Prostate gland (tissue), 2 donors: ENCODE data around the gene NGDN. TPM values are rescaled to one million over a fixed set of nuclear protein-coding genes. Genes with fewer than 3 reads are reported as not detected.

ENCODE experiments used
- DNase-seq: peaks from one replicate; pipeline ENCODE4 v3.0.0-alpha.2; 2019; ENCODE audit warnings: low spot score
- H3K27ac ChIP-seq, 2 donors: fragments of 200-600 bp; sonication (generic); 2 replicates each; pipeline ENCODE4 v1.5.1; 2017 to 2019
- H3K27me3 ChIP-seq: fragments of 200-600 bp; sonication (generic); replicated peaks from 2 replicates; pipeline ENCODE4 v1.5.1; 2019; ENCODE audit not compliant: insufficient read depth
- H3K36me3 ChIP-seq, 2 donors: fragments of 200-600 bp; sonication (generic); 1 replicate in 1 of 2; 2 replicates in 1 of 2; pipeline versions ENCODE4 v1.5.1 to v1.8.1; 2017 to 2019
- H3K4me1 ChIP-seq: fragments of 200-600 bp; sonication (generic); replicated peaks from 2 replicates; pipeline ENCODE4 v1.5.1; 2019
- H3K4me3 ChIP-seq, 2 donors: fragments of 200-600 bp; sonication (generic); 2 replicates each; pipeline ENCODE4 v1.5.1; 2017 to 2019
- H3K9me3 ChIP-seq: fragments of 200-600 bp; sonication (generic); 2 replicates; pipeline ENCODE4 v1.5.1; 2017
- CTCF ChIP-seq, 4 experiments: fragments of 200-600 bp in 2 of 4; fragments of 450-650 bp in 2 of 4; sonication (generic) in 2 of 4; IDR thresholded peaks; 1 replicate in 3 of 4; 2 replicates in 1 of 4; pipeline ENCODE4 v1.5.1; 2016 to 2019; ENCODE audit warnings: antibody characterized with exemption in 4 of 4, mild to moderate bottlenecking in 2 of 4, moderate library complexity in 2 of 4
- POLR2A ChIP-seq: fragments of 450-650 bp; IDR thresholded peaks from one replicate; pipeline ENCODE4 v1.6.1; 2016; ENCODE audit warnings: antibody characterized with exemption, mild to moderate bottlenecking
- POLR2AphosphoS5 ChIP-seq: sonication (generic); formaldehyde crosslinking; IDR thresholded peaks from one replicate; pipeline ENCODE4 v1.6.1; 2017; ENCODE audit warnings: antibody characterized with exemption
- WGBS: methylation state at CpG from one replicate; pipeline ENCODE4 v1.1.5; 2018; 5-methylcytosine and 5-hydroxymethylcytosine counted together
- intact Hi-C: fragments of 100-400 bp; cut with DNase I; formaldehyde crosslinking; loops from one replicate; pipeline ENCODE4 v1.14.2; 2022
- total RNA-seq, 2 donors: library from RNA; depleted of rRNA; stranded (reverse); fragments of >200 nt; gene quantifications; one replicate each; pipeline ENCODE4 v1.1.0, GENCODE V29; 2016

The NGDN gene
- total RNA-seq, 2 donors from 2014 or later = 33.7 to 37.0 TPM

- intact Hi-C loops = no loop called here
- no peaks in the 10 kb centered on the region for H3K27me3 ChIP-seq
- no peak overlapping the region for H3K4me3 ChIP-seq
- no peak overlapping the region for H3K27ac ChIP-seq
- no peaks in the 10 kb centered on the region for H3K36me3 ChIP-seq
- H3K4me1 ChIP-seq = no peaks in the 10 kb centered on the region
- no peaks in the 10 kb centered on the region for H3K9me3 ChIP-seq
- TF ChIP-seq POLR2AphosphoS5 = no peak
- no peak for TF ChIP-seq CTCF (IDR thresholded peaks at IDR 0.05)
- no peak for TF ChIP-seq POLR2A
- 46% methylated on average over 9 of the region's 9 CpGs for WGBS
- DNase-seq = no peak
Measured at GRCh38 chr14:23483236-23483854, 13.8 kb downstream of the NGDN start.

- Histone ChIP-seq H3K36me3 (no peaks in the 10 kb centered on the region), H3K4me3 (no peak overlapping the region), H3K9me3 (no peaks in the 10 kb centered on the region), H3K4me1 (no peaks in the 10 kb centered on the region), H3K27ac (no peak overlapping the region), H3K27me3 (no peaks in the 10 kb centered on the region)
- DNase-seq = no peak
- no peak for TF ChIP-seq POLR2AphosphoS5
- TF ChIP-seq CTCF (IDR thresholded peaks at IDR 0.05) = no peak
- TF ChIP-seq POLR2A = no peak
- WGBS = 91% methylated on average over 4 of the region's 4 CpGs
- intact Hi-C loops = no loop called here
Measured at GRCh38 chr14:23485326-23485725, 15.8 kb downstream of the NGDN start.

- Histone ChIP-seq H3K9me3 (no peaks in the 10 kb centered on the region), H3K27me3 (no peaks in the 10 kb centered on the region), H3K27ac (no peak overlapping the region), H3K4me3 (no peak overlapping the region), H3K4me1 (no peaks in the 10 kb centered on the region), H3K36me3 (no peaks in the 10 kb centered on the region)
- TF ChIP-seq CTCF (IDR thresholded peaks at IDR 0.05) (no peak), POLR2AphosphoS5 (no peak), POLR2A (no peak)
- intact Hi-C loops = no loop called here
- no peak for DNase-seq
- 84% methylated on average over 2 of the region's 2 CpGs for WGBS
Measured at GRCh38 chr14:23486036-23486435, 16.5 kb downstream of the NGDN start.

GRCh38 chr14:23487216-23487615, 17.7 kb downstream of the NGDN start:
- no peaks in the 10 kb centered on the region for H3K9me3 ChIP-seq
- 88% methylated on average over 7 of the region's 7 CpGs for WGBS
- TF ChIP-seq POLR2AphosphoS5 (no peak), POLR2A (no peak), CTCF (IDR thresholded peaks at IDR 0.05) (no peak)
- H3K36me3 ChIP-seq = no peaks in the 10 kb centered on the region
- no peak overlapping the region for H3K4me3 ChIP-seq
- intact Hi-C loops = no loop called here
- no peak for DNase-seq
- no peak overlapping the region for H3K27ac ChIP-seq
- no peaks in the 10 kb centered on the region for H3K27me3 ChIP-seq
- no peaks in the 10 kb centered on the region for H3K4me1 ChIP-seq

- Histone ChIP-seq H3K36me3 (no peaks in the 10 kb centered on the region), H3K4me3 (no peak overlapping the region), H3K27ac (no peak overlapping the region), H3K9me3 (no peaks in the 10 kb centered on the region), H3K27me3 (no peaks in the 10 kb centered on the region), H3K4me1 (no peaks in the 10 kb centered on the region)
- intact Hi-C loops = no loop called here
- no peak for TF ChIP-seq POLR2A
- TF ChIP-seq POLR2AphosphoS5 = no peak
- TF ChIP-seq CTCF (IDR thresholded peaks at IDR 0.05) = no peak
- DNase-seq = no peak
Measured at GRCh38 chr14:23492618-23493272, 23.2 kb downstream of the NGDN start.
